Subcutaneous adipose tissue (tissue), 4 donors: Measurements from ENCODE around the gene CORO7. TPM values are rescaled to one million over a fixed set of nuclear protein-coding genes. Genes with fewer than 3 reads are reported as not detected.

Source experiments
- total RNA-seq, 4 donors: library from RNA; depleted of rRNA; stranded (reverse); fragments of >200 nt; gene quantifications; one replicate each; pipeline ENCODE4 v1.1.0, GENCODE V29; 2016
- TF ChIP-seq, protein P1 (sequence below): fragments of 450-650 bp; IDR thresholded peaks from one replicate; pipeline ENCODE4 v1.5.1; 2016; ENCODE audit warnings: low read depth, mild to moderate bottlenecking, control low read depth, antibody characterized with exemption, moderate library complexity

CORO7 gene
- total RNA-seq, 4 donors from 2014 or later: 15.5 to 40.9 (median 24.7) TPM

DNA sequence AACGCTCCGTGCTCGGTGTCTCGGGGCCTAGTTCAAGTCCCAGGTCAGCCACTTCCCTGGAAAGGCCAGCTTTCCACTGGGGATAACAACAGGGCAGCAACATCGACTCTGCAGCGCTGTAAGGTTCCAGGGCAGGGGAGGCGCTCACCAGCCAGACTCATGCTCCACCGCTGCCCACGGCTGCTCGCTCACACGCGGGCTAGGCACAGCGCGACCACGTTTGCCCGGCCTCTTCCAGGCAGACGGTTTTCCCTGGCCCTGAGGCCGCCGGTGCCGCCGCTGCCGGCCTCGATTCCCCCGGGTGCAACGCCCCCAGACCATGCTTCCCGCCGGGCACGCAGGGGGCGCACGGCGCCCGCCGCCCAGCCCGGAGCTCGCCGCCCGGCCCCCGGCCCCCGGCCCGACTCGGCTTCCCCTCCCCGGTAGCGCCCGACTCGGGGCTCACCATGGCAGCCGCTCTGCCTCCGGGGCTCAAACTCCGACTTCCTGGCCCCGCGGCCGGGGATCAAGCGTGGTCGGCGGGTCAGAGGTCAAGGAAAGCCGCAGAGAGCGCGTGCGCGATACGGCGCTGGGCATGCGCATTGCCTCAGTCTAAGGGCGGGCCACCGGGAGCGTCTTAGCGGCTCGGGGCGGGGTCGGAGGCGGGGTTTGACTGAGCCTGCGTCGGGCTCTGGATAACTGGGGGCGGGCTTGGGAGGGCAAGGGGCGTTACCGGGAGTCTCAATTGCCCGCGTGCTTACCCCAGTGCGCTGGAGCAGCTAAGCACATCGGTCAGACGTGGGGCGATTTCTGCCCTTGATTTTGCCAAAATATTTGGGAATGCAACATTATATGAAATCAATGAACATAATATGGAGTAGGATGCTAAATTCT is 65.4 kb downstream of the CORO7 start, which contains the start of gene PAM16:
Gene PAM16, minus strand, starts transcription at position 535 of the 873 bp plus-strand sequence. Its CDS starts 87 bp downstream, at position 448.
- TF ChIP-seq, protein P1, sequence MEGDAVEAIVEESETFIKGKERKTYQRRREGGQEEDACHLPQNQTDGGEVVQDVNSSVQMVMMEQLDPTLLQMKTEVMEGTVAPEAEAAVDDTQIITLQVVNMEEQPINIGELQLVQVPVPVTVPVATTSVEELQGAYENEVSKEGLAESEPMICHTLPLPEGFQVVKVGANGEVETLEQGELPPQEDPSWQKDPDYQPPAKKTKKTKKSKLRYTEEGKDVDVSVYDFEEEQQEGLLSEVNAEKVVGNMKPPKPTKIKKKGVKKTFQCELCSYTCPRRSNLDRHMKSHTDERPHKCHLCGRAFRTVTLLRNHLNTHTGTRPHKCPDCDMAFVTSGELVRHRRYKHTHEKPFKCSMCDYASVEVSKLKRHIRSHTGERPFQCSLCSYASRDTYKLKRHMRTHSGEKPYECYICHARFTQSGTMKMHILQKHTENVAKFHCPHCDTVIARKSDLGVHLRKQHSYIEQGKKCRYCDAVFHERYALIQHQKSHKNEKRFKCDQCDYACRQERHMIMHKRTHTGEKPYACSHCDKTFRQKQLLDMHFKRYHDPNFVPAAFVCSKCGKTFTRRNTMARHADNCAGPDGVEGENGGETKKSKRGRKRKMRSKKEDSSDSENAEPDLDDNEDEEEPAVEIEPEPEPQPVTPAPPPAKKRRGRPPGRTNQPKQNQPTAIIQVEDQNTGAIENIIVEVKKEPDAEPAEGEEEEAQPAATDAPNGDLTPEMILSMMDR: no peak

DNA sequence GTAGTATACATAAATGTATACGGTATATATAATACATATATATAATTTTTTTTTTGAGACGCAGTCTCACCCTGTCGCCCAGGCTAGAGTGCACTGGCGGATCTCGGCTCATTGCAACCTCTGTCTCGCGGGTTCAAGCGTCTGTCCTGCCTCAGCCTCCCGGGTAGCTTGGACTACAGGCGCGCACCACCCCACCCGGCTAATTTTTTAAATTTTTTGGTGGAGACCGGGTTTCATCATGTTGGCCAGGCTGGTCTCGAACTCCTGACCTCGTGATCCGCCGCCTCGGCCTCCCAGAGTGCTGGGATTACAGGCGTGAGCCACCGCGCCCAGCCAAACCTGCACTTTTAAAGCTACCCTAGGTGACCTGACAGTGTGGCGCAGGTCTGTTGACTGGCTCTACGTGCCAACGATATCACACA is 66.0 kb downstream of the CORO7 start:
- TF ChIP-seq, protein P1: no peak

DNA sequence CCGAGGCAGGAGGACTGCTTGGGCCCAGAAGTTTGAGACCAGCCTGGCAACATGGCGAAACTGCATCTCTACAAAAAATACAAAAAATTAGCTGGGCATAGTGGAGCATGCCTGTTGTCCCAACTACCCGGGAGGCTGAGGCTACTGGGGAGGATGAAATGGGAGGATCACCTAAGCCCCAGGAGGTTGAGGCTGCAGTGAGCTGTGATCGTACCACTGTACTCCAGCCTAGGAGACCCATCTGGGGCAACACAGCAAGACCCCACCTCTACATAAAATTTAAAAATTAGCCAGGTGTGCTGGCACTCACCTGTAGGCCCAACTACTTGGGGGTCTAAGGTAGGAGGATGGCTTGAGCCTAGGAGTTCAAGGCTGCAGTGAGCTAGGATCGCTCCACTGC is 67.1 kb downstream of the CORO7 start:
- TF ChIP-seq, protein P1: no peak

DNA sequence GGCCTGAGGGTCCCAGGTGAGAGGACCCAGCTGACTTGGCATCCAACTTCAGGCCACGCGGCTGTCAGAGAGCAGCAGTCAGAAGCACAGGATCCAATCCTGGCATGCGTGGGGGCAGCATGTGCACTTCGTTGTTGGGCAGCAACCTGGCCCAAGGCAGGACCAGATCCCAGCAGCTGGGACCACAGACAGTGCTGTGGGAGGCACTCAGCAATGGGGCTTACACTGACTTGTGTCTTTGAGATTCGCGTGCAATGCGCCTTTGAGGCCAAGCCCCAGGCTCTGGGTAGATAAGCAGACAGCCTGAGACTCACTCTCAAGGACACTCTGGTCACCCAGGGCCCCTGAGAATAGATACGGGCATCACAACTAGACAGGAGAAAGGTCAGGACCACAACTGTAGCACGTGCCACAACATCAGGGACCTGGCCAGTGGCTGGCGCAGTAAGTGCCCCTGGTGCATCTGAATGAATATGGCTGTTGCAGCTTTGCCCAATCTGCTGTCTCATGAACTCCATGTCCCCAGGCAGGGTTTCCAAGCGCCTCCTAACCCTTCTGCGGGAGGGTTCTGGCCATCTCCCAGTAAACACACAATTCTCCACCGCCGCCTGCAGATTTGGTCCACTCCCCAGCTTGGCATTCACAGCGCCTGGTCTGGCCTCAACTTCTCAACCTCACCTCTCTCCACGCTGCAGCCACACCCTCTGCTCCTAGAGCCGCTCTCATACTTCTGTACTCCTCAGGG is 68.5 kb downstream of the CORO7 start:
- TF ChIP-seq, protein P1: no peak

DNA sequence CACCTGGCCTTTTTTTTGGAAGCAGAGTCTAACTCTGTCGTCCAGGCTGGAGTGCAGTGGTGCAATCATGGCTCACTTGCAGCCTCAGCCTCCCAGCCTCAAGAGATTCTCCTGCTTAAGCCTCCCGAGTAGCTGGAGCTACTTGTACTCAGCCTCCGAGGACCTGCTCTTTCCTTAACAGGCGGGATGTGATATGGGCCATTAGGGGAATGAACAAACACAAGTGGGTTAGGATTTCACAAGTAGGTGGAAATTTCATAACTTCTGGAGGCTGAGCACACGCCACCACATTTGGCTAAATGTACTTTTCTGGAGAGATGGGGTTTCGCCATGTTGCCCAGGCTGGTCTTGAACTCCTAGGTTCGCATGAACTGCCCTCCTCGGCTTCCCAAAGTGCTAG is 69.4 kb downstream of the CORO7 start:
- TF ChIP-seq, protein P1: no peak

DNA sequence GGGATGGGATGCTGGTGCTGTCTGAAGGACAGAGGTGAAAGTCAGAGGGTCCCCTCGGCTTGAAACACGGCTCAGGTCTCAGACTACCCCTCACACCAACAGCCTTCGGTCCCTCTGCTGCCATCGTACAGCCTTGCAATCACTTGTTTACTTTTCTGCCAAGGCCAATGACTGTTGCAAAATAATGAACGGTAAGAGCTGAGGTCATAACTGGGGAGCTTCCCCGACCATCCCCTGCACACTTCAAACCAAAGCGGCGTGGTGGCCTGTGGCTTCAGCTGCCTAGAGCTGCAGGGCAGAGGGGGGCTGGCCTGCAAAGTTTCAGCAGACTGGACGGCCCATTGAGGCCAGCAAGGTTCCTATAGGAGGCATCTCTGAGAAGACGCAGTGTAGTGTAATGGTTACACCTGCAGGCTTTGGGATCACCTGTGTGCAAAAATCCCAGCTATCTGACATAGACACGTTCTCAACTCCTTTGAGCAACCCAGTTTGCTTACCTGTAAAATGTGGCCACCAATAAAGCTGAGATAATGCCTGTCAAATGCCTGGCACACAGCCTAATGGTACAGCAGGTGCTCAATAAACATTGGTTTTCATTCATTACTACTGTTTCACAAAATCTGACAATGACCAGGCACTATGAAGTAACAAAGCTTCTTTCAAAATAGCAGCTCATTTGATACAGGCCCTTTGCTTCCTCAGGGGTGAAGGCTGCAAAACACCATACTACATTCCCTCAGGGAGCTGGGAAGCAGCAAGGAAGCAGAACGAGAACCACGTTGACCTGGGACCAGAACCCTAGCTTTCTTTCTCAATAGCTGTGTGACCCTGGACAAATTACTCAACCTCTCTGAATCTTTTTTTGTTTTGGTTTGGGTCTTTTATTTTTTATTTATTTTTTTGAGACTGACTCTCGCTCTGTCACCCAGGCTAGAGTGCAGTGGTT is 70.3 kb downstream of the CORO7 start:
- TF ChIP-seq, protein P1: no peak
